HG03103 (cell line): ENCODE data around the gene RNH1.
A peak's percentile ranks its signal among the peaks of the same experiment; 100 is the strongest.

Experiments used
- ATAC-seq: cut with Tn5 transposase; IDR thresholded peaks from one replicate; pipeline ENCODE4 v1.9.1; 2021; ENCODE audit warnings: low read depth; ENCODE audit not compliant: unreplicated experiment

Gene RNH1

DNA sequence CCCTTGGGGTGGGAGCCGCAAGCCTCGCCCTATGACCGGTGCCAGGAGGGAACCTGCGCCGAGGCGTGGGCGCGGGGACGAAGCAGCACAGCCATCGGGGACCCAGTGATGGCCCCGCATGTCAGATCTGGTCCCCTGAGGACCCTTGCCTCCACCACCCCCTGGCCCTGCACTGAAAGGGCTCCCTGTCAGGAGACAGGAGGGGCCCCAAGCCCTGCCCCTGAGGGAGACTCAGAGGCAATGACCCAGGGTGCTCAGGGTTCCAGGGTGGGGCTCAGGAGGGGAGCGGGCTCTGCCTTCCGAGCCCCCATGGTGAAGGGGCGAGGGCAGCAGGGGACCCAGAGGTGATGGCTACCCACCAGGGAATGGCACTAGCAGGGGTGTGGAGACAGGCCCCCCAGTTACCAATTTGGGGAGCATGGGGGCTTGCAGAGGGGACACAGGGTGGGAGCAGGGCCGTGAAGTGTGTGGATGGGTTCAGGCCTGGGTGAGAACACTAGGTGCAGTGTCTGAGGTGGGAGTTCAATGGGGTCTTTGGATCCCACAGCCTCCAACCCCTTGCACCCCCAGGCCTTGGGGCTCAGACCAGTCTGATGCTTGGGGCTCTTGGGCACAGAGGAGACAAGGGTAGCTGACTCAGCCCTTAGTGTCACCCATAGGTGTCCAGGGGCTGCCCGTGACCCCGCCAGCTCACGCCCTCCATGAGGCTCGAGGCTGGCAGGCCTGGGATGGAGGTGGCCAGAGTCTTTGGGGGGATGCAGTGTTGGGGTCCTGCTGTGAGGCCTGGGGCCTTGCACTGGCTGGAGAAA is 30.8 kb upstream of the RNH1 start:
- no peak for ATAC-seq

DNA sequence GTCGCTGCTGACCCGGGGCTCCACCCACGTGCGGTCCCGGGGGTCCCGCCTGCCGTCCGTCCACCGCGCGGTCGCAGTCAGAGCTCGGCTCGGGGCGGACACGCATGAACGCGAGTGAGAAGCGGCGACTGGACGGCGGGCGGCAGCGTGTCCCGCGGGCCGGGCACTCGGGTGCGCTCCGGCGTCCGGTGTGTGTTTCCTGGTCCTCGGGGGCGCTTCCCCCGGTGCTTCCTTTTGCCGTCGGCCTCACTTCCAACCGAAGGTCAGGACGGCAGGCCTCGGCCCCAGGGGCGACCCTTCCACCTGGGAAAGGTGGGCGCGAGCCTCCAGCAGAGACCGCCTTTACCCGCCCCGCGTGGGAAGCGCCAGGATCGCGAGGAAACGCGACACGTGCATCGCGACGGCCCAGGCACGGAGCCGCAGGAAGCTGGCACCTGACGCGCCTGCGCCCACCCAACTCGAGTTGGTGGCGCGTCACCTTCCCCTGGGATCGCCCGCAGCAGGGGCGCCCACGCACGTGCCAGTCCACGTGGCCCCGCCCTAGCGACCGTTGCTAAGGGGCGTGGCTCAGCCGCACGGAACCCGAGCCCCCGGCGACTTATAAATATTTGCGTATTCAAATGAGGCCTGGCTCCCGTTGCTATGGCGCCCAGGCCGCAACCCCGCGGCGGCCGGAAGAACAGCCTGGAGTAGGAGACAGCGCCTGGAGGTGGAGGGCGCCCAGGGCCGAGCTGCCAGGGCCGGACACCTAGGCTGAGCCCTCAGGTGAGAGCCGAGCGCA is 30.0 kb upstream of the RNH1 start, which contains the start of gene LRRC56:
Gene LRRC56, plus strand, starts transcription at position 687 of the 781 bp plus-strand sequence. CDS start 3,158 bp downstream, outside the sequence.
- ATAC-seq: peak; percentile 40

DNA sequence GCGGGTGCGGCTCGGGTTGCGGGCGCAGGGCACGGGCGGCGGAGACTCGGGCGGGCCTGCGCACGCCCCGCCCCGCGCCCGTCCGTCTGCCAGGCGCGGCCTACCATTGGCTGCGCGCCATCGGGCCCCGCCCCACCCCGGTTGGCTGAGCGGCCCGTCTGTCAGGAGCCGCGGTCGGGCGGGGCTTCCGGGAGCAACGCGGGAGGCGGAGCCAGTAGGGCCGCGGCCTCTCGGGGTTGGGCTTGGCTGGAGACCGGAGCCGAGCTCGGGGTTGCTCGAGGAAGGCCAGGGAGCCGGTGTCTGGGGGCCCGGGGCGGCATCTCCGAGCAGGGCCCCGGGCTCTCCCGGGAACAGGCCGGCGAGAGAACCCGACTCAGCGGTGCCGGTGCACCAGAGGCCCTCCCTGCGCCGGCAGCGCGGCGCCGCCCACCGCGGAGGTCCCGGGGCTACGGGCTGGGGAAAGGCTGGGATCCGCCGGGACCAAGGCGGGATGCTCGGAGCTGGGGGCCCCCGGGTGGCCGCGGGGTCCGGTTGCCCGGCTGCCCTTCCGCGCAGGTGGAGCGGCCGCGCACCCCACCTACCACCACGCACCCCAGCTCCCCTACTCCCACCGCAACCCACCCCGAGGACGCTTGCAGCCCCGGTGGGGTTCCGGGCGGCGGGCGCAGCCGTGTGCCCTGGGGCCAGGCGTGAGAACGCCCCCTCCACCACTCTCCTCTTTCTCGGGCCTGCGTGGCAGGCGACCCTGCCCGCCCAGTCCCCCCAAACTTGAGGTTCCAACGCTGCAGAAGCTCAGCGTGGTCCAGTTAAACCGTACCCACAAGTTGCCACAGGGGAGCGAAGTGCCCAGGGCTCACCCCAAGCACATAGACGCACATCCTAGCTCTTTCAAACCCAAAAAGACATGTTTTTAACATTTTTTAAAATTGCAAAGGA is 28.7 kb upstream of the RNH1 start, which contains the start of gene HRAS:
Gene HRAS, minus strand, starts transcription at position 58 of the 936 bp plus-strand sequence.
- peak; percentile 66 for ATAC-seq

DNA sequence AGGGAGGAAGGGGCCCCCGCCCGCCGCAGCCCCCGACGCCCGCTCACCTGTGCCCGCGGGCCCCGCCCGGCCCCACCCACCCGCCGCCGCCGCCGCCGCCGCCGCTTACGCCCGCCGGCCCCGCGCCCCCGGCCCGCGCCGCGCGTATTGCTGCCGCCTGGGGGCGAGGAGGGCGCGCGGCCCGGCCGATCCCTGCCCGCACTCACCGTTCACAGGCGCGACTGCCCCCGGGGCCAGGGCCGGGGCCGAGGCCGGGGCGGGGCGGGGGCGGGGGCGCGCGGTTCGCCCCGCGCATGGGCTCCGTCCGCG is 28.1 kb upstream of the RNH1 start:
- no peak for ATAC-seq

DNA sequence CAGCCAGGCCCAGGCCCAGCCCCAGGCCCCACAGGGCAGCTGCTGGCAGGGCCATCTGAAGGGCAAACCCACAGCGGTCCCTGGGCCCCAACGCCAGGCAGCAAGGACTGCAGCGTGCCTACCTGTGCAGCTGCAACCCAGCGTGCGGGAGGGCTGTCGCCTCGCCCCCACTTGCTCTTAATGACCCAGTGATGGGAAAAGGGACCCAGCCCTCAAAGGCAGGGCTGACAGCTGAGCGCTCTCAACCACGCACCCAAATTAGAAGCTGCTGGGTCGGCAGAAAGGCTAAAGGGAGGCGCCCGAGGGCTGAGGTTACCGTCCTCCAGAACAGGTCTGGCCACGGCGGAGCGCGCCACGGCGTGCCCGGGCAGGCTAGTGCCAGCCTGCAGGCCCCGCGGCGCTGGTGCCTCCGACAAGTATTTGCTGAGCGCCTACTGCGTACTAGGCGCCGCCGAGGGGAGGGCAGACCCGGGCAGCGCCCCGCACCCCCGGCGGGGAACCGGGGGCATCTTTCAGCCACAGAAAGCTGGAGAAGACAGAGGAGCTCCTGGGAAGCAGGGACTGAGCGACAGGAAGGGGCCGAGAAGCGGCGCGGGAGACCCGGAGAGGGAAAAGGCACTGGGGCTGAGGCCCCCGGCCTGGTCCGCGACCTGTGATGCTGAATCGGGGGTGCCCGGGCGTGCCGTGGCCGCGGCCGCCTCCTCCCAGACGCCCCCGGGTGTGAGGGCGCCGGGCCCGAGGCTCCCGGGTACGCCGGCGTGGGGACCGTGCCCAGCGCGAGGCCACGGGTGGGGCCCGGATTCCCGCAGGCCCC is 27.6 kb upstream of the RNH1 start:
- ATAC-seq: no peak

DNA sequence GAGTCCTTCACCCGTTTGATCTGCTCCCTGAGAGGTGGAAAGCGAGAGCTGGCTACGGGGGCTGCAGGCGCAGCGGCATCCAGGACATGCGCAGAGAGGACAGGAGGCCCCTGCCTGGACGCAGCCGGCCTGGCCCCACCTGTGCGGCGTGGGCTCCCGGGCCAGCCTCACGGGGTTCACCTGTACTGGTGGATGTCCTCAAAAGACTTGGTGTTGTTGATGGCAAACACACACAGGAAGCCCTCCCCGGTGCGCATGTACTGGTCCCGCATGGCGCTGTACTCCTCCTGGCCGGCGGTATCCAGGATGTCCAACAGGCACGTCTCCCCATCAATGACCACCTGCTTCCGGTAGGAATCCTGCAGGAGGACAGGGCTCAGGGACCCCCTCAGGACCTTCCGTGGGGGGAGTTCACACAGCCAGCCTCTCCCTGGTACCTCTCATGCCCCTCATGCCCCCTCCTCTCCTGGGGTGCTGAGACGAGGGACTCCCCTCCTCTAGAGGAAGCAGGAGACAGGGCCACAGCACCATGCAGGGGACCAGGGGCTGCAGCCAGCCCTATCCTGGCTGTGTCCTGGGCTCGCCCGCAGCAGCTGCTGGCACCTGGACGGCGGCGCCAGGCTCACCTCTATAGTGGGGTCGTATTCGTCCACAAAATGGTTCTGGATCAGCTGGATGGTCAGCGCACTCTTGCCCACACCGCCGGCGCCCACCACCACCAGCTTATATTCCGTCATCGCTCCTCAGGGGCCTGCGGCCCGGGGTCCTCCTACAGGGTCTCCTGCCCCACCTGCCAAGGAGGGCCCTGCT is 26.7 kb upstream of the RNH1 start:
- no peak for ATAC-seq

DNA sequence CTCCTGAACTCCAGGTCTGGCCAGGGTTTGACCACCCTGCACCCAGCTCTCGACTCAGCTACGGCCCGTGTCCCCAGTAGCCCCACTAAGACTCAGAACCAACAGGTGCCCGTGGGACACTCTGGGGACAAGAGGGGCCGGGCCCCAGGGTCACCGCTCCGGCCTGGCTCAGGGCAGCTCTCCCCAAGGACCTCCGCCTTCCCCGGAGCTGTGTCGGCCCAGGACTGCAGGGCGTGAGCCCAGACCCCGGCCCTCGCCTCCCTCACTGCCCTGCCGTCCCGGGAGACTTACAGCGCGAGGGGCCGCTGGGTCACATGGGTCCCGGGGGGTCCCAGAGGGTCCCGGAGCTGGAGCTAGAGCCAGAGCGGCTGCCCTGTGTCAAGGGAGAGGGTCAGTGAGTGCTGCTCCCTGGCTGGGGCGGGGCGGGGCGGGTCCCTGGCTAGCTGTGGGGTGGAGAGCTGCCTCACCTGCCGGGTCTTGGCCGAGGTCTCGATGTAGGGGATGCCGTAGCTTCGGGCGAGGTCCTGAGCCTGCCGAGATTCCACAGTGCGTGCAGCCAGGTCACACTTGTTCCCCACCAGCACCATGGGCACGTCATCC is 26.0 kb upstream of the RNH1 start:
- ATAC-seq: no peak

DNA sequence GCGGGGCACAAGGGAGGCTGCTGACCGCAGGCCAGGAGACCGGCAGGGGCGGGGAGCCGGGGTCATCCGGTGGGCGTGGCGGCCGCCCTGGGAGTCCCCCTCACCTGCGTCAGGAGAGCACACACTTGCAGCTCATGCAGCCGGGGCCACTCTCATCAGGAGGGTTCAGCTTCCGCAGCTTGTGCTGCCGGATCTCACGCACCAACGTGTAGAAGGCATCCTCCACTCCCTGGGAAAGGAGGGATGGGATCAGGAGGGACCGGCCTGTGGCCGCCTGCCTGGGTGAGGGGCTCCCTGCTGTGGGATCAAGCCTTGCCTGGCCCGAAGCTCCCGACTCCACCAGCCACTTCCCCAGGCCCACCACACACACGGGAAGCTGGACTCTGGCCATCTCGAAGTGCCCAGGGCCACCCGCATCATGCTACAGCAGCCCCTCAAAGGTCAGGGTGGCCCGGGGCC is 25.5 kb upstream of the RNH1 start:
- ATAC-seq: no peak

DNA sequence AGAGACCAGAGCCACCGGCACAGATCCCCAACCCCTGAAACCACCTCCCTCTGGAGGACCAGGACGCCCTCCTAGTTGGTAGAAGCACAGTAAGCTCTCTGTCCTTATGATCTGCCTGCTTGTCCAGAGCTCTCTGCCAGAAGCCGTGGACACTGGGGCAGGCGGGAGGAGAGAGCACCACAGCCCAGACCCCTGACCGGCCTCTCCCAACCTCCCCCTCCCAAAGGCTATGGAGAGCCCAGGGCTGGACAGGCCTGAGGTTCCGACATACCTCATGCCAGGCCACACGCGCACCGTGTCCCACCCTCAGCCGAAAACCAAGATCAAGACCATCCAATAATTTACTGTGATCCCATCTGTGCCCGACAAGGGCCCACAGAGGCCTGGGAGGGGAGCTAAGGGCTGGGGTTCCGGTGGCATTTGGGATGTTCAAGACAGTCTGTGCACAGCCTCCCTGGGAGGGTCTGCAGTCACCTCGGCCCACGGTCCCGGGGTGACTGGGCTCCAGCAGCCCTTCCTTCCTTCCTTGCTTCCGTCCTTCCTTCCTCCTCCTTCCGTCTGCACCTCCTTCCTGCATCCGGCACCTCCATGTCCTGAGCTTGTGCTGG is 25.0 kb upstream of the RNH1 start:
- ATAC-seq: no peak

DNA sequence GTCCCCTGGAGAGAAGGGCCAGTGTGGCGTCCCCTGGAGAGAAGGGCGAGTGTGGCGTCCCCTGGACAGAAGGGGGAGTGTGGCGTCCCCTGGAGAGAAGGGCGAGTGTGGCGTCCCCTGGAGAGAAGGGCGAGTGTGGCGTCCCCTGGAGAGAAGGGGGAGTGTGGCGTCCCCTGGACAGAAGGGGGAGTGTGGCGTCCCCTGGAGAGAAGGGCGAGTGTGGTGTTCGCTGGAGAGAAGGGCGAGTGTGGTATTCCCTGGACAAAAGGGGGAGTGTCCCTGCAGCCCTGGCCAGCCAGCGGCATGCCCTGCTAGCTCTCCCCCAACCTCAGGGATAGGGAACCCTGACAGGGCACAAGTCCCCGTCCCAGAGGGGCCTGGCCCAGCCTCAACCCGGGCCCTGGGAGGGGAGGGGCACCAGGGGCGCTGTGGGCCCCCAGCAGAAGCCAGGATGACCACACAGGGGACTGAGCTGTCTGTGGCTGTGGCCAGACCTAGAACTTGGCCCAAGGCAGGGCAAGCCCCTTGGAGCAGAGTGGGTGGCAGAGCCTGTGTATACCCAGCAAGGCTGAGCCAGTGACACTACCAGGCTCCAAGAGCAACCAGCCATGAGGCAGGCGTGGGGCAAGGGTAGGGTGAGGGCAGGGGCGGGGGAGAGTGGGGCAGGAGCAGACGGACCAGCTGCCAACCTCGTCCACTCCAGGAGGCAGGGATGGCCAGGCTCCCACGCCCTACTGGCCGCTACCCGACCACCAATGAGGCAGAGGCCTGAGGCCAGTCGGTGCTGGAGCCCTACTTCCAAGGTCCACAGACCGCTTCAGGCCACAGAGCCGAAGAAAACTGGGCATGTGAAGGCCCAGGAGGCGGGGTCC is 24.2 kb upstream of the RNH1 start:
- ATAC-seq: no peak

DNA sequence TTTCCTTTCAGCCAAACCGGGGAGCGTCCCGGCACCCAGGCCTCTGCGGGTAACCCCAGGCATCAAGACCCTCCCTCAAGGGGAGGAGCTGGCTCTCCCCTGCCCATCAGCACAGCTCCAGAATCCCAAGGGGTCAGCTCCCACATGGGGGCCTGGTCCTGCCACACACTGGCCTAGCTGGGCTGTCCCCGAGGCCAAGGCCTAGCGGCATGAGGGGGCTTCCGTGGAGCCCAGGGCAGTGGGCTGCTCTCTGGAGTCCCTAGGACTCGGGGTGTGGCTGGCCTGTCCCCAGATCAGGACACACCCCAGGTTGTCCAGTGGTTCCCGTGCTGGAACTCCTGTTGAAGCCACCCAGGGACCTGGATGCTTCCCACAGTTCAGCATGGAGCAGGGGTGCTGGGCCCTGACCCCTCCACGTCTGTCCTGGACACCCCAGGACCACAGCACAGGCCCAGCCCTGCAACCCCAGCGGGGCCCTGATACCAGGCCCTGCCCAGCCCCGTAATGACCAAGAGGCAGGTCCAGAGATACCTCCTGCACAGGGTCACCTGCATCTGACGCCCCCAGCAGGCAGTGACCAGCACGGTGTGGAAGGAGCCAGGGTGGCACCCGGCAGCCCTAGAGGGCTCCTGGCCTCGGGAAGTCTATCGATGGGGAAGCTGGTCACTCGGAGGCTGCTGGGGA is 22.8 kb upstream of the RNH1 start:
- no peak for ATAC-seq

DNA sequence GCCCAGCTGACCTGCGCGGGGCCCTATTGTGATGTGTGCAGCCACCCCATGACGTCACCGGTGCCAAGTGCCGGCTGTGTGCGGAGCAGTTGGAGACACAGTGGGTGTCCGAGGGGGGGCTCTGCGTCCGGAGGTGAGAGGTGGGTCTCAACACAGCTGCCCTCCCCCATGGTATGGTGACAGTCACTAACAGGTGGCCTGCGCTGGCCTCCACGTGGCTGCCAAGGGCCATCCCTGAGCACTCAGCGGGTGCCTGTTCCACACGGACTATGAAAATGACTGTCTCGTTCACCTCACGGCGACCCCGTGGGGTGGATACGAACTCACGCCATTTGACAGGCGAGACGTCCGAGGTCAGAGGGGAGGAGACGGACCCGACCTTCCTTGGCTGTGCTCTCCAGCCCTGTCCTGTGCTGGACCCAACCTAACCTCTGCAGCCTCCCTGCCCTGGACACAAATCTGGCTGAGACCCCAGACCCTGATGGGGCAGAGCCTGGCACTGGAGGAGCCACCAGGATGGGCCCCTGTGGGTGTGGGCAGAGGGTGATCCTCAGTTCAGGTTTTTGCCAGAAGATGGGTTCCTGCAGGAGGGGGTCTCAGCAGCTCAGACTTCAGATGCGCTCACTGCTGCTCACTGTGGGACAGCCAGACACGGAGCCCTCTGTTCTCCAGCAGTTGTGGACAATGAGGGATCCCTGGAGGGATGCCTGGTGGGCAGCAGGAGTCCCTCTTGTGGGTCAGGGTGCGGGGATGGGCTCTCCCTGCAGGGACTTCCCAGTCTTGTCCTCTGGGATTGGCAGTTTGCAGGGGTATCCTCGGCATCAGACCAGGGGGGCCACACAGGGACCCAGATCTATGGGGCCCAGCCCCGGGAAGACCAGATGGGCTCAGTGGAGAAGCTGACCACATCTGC is 22.0 kb upstream of the RNH1 start:
- ATAC-seq: no peak

DNA sequence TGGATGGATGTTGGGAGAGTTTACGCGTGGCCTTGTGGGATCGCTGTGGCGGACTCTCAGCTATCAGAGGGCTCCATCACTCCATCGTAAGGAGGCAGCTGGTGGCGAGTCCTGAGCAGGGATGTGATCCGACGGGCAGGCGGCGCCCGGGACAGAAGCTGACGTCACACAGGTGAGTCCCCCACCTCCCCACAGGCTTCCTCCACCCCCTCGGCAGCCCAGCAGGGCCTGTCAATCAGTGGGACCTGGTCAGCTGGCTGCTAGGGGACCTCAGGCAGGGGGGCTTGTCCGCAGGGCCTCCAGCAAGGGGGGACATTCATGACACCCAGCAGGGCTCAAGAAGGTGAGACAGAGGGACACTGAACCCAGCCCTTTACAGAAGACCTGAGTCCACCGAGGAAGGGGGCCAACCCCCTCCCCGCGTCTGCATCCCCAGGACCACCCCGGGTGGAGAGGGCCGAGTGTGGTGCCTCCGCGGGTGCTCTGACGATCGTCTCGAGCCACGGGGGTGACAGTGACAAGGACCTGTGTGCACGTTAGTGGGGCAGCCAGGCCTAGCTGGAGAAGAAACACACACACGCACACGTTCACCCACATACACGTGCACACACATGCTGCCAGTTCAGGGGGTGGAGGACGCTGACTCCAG is 21.2 kb upstream of the RNH1 start:
- ATAC-seq: no peak

DNA sequence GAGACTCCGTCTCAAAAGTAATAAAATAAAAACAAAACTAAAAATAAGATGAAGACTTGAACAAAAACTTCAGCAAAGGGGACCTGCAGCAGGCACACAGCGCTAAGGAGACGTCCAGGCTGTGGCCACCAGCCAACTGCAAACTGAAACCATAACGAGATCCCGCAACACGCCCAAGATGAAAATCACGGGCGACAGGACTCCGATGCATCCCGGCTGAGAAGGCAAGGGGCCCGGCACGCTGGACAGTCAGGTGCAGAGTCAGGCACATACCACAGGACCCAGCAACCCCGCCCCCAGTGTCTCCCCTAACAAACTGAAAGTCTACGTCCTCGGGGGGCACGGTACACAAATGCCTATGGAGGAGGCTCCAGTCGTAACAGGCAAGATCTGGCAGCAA is 19.1 kb upstream of the RNH1 start:
- ATAC-seq: no peak

DNA sequence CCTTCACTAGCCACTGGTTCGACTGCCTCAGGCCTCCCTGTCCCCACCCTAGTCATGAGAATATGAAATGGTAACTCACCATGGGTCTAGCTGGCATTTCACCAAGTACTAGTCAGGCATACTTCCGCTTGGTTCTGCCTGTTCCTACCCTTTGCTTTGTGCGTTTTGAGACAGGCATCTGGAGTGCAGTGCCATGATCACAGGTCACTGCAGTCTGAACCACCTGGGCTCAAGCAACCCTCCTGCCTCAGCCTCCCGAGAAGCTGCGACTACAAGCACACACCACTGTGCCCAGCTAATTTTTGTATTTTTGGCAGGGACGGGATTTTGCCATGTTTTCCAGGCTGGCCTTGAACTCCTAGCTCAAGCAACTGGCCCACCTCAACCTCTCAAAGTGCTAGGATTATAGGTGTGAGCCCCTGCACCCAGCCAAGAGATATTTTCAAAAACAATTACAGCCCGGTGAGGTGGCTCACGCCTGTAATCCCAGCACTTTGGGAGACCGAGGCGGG is 14.2 kb upstream of the RNH1 start:
- ATAC-seq: no peak
